HepG2 (cell line): Measurements from ENCODE around the gene CCND2. TPM values are rescaled to one million over a fixed set of nuclear protein-coding genes. Genes with fewer than 3 reads are reported as not detected.

Source experiments
- ATAC-seq: fragments of 200-7000 bp; cut with Tn5 transposase; 3 replicates; pipeline ENCODE4 v1.9.1; 2020; ENCODE audit warnings: mild to moderate bottlenecking, moderate library complexity
- BruUV-seq: library from RNA; stranded (reverse); fragments of 400-500 nt; replicated peaks from 2 replicates; lab custom pipeline; 2021; lab: Mats Ljungman, UMichigan
- CTCF ChIA-PET: fragments of 300-600 bp; formaldehyde crosslinking; extraction: SDS; loops from one replicate; lab custom pipeline; 2021; ENCODE audit warnings: low total read pairs, inconsistent platforms, low intra/inter-chr PET ratio; lab: Yijun Ruan, JAX
- POLR2A ChIA-PET: fragments of 350-600 bp; sonication (Branson Sonifier 250); formaldehyde crosslinking; loops from one replicate; lab custom pipeline; 2020; ENCODE audit warnings: antibody characterized with exemption, inconsistent platforms; lab: Yijun Ruan, JAX
- DNase-seq: peaks from one replicate; pipeline ENCODE4 v3.0.0-alpha.2; 2015; ENCODE audit warnings: low spot score
- FAIRE-seq: peaks from 3 replicates; lab custom pipeline; 2011; peaks lifted over from hg19 to GRCh38; lab: Jason Lieb, UNC
- H2AFZ ChIP-seq: one replicate; pipeline ENCODE4 v1.6.1; 2011; ENCODE audit warnings: low read length, inconsistent platforms
- H3K27ac ChIP-seq: fragments of 300-600 bp; 3 replicates; pipeline ENCODE4 v1.8.0; 2011; ENCODE audit warnings: mixed run types, mild to moderate bottlenecking, mixed read lengths, low read length, inconsistent platforms; ENCODE audit not compliant: insufficient read depth; ENCODE audit errors: extremely low read length
- H3K27me3 ChIP-seq, 2 experiments: fragments of 200-600 bp in 1 of 2; 2 replicates in 1 of 2; 3 replicates in 1 of 2; pipeline versions ENCODE4 v1.6.0 to v1.8.0; 2011; ENCODE audit warnings: low read length in 2 of 2, mild to moderate bottlenecking in 2 of 2, moderate library complexity in 2 of 2, inconsistent platforms in 1 of 2; ENCODE audit not compliant: insufficient read depth in 2 of 2, control insufficient read depth in 1 of 2
- H3K36me3 ChIP-seq, 2 experiments: fragments of 200-600 bp in 1 of 2; replicated peaks in 1 of 2; 2 replicates in 1 of 2; 3 replicates in 1 of 2; pipeline versions ENCODE4 v1.5.1 to v1.8.0; 2011; ENCODE audit warnings: low read length in 2 of 2, inconsistent platforms in 1 of 2; ENCODE audit not compliant: insufficient read depth in 2 of 2, control insufficient read depth in 1 of 2
- H3K4me1 ChIP-seq: 2 replicates; pipeline ENCODE4 v1.5.1; 2012; ENCODE audit warnings: low read length, inconsistent platforms; ENCODE audit not compliant: insufficient read depth
- H3K4me2 ChIP-seq: 2 replicates; pipeline ENCODE4 v1.6.0; 2011; ENCODE audit warnings: low read depth, low read length, inconsistent platforms
- H3K4me3 ChIP-seq, 3 experiments: fragments of 200-600 bp in 1 of 3; sonication (generic), shearing (Covaris generic) in 1 of 3; replicated peaks in 1 of 3; 2 replicates each; pipeline ENCODE4 v1.5.1; 2011 to 2016; ENCODE audit warnings: low read length in 3 of 3, inconsistent platforms in 2 of 3, low read depth in 2 of 3, mild to moderate bottlenecking in 2 of 3, control low read depth in 1 of 3, mixed read lengths in 1 of 3; ENCODE audit not compliant: insufficient read depth in 1 of 3
- H3K79me2 ChIP-seq: one replicate; pipeline ENCODE4 v1.6.1; 2011; ENCODE audit warnings: low read length, inconsistent platforms; ENCODE audit not compliant: insufficient read depth
- H3K9ac ChIP-seq: 2 replicates; pipeline ENCODE4 v1.6.0; 2011; ENCODE audit warnings: mild to moderate bottlenecking, low read depth, low read length, inconsistent platforms; ENCODE audit not compliant: insufficient read depth
- H3K9me3 ChIP-seq: 2 replicates; pipeline ENCODE4 v1.5.1; 2012; ENCODE audit warnings: mild to moderate bottlenecking, low read length
- H4K20me1 ChIP-seq: 2 replicates; pipeline ENCODE4 v1.6.0; 2011; ENCODE audit warnings: inconsistent platforms, mild to moderate bottlenecking, low read length, moderate library complexity; ENCODE audit not compliant: insufficient read depth
- DMAP1 ChIP-seq: IDR thresholded peaks from 2 replicates; pipeline ENCODE4 v1.6.1; 2016
- GMEB1 ChIP-seq: sonication (generic); formaldehyde crosslinking; IDR thresholded peaks from 2 replicates; pipeline ENCODE4 v1.5.1; 2020; ENCODE audit warnings: missing genetic modification reagents, mild to moderate bottlenecking, borderline replicate concordance
- HMG20B ChIP-seq: conservative IDR thresholded peaks from 2 replicates; pipeline ENCODE4 v1.6.1; 2016; ENCODE audit warnings: missing genetic modification reagents, missing compliant biosample characterization
- HNRNPLL ChIP-seq: fragments of 200-400 bp; formaldehyde crosslinking; IDR thresholded peaks from 2 replicates; pipeline ENCODE4 v1.6.1; 2017; ENCODE audit warnings: mild to moderate bottlenecking, low read depth, low read length; ENCODE audit not compliant: poor library complexity, severe bottlenecking
- KAT8 ChIP-seq: IDR thresholded peaks from 2 replicates; pipeline ENCODE4 v1.6.1; 2016; ENCODE audit warnings: missing genetic modification reagents, missing compliant biosample characterization
- KDM2A ChIP-seq: sonication (generic); formaldehyde crosslinking; IDR thresholded peaks from 2 replicates; pipeline ENCODE4 v1.4.0; 2020; ENCODE audit warnings: low read depth, missing genetic modification reagents, borderline replicate concordance
- RFXAP ChIP-seq: sonication (generic); formaldehyde crosslinking; IDR thresholded peaks from 2 replicates; pipeline ENCODE4 v1.4.0; 2020; ENCODE audit warnings: missing genetic modification reagents, borderline replicate concordance
- SNAPC2 ChIP-seq: sonication (generic); formaldehyde crosslinking; IDR thresholded peaks from 2 replicates; pipeline ENCODE4 v1.8.1; 2022; ENCODE audit warnings: mild to moderate bottlenecking, missing genetic modification reagents
- THAP9 ChIP-seq: sonication (generic); formaldehyde crosslinking; IDR thresholded peaks from 2 replicates; pipeline ENCODE4; 2020; ENCODE audit warnings: missing genetic modification reagents, mild to moderate bottlenecking, borderline replicate concordance
- ZBTB43 ChIP-seq: sonication (generic); formaldehyde crosslinking; conservative IDR thresholded peaks from 2 replicates; pipeline ENCODE4 v1.4.0; 2020; ENCODE audit warnings: missing genetic modification reagents
- ZMYM4 ChIP-seq: sonication (generic); formaldehyde crosslinking; IDR thresholded peaks from 2 replicates; pipeline ENCODE4 v1.8.1; 2023; ENCODE audit warnings: mild to moderate bottlenecking, missing genetic modification reagents
- ZNF143 ChIP-seq: sonication (generic); formaldehyde crosslinking; IDR thresholded peaks from 2 replicates; pipeline ENCODE4 v1.4.0; 2020; ENCODE audit warnings: missing genetic modification reagents
- ZNF230 ChIP-seq: sonication (generic); formaldehyde crosslinking; IDR thresholded peaks from 2 replicates; pipeline ENCODE4 v1.4.0; 2020; ENCODE audit warnings: mild to moderate bottlenecking, missing genetic modification reagents
- ZNF337 ChIP-seq: sonication (generic); formaldehyde crosslinking; IDR thresholded peaks from 2 replicates; pipeline ENCODE4 v1.5.1; 2020; ENCODE audit warnings: missing genetic modification reagents, low read depth, mild to moderate bottlenecking, borderline replicate concordance
- ZNF441 ChIP-seq: sonication (generic); formaldehyde crosslinking; IDR thresholded peaks from 2 replicates; pipeline ENCODE4 v1.7.0; 2021; ENCODE audit warnings: missing genetic modification reagents, borderline replicate concordance
- ZNF614 ChIP-seq: IDR thresholded peaks from 2 replicates; pipeline ENCODE4 v1.6.1; 2018; ENCODE audit warnings: missing biosample characterization, missing genetic modification reagents, inconsistent platforms, borderline replicate concordance
- ZNF780A ChIP-seq: sonication (generic); formaldehyde crosslinking; IDR thresholded peaks from 2 replicates; pipeline ENCODE4 v1.8.0; 2022; ENCODE audit warnings: mild to moderate bottlenecking, missing genetic modification reagents, moderate library complexity
- WGBS: methylation state at CpG from one replicate; pipeline ENCODE4 v1.1.6; 2017; ENCODE audit warnings: low lambda C conversion rate; 5-methylcytosine and 5-hydroxymethylcytosine counted together
- in situ Hi-C: cut with HindIII; loops from 2 replicates; pipeline ENCODE4 v1.10.0; 2017; ENCODE audit warnings: low pct_unique_long_range_greater_than_20kb; ENCODE audit not compliant: extremely low pct_ligation_motif_present
- intact Hi-C: fragments of 100-400 bp; cut with micrococcal nuclease; formaldehyde crosslinking; loops from one replicate; pipeline ENCODE4 v1.10.0; 2022; ENCODE audit not compliant: unreplicated experiment
- polyA plus RNA-seq, 8 experiments: library from polyadenylated mRNA; depleted of rRNA in 3 of 8; stranded (reverse) in 7 of 8; unstranded in 1 of 8; fragments of >200 nt; fragmentation: Illumina TruSeq in 4 of 8; extraction: Trizol in 4 of 8; gene quantifications; 2 replicates each; pipeline versions ENCODE4 v1.2.1 to v1.2.3, GENCODE V29; 2011 to 2016; ENCODE audit warnings: low read depth in 4 of 8, missing spikeins in 1 of 8, mixed read lengths in 1 of 8; ENCODE audit not compliant: insufficient read depth in 1 of 8
- total RNA-seq, 5 experiments: library from RNA; depleted of rRNA; stranded (reverse); fragments of >200 nt; fragmentation: Illumina TruSeq; extraction: Trizol; gene quantifications; 2 replicates each; pipeline ENCODE4 v1.2.3, GENCODE V29; 2016; ENCODE audit warnings: low read depth in 1 of 5

The CCND2 gene
- total and polyA plus RNA-seq, 2 of the 13 experiments (the other 11 are each of a cell fraction or from before 2014, with no cell fraction given) = 0.61 to 1.4 TPM

- Histone ChIP-seq H3K36me3 (no peaks in the 10 kb centered on the region), H3K79me2 (peaks cover 17% of the 10 kb centered on the region), H3K4me1 (peaks cover 31% of the 10 kb centered on the region), H3K9ac (peak within 1 kb of the TSS; percentile 88), H3K4me2 (peak within 1 kb of the TSS; percentile 98), H3K9me3 (no peaks in the 10 kb centered on the region), H3K27me3 (peaks cover 0 to under 1% of the 10 kb centered on the region in 2 experiments; a peak in 1 of 5 replicates), H3K27ac (peak within 1 kb of the TSS; percentile 72), H3K4me3 (peak within 1 kb of the TSS; percentile 86 to 90 (median 87)), H2AFZ (peak within 1 kb of the TSS; percentile 35), H4K20me1 (no peaks in the 10 kb centered on the region)
- peak; percentile 85 for DNase-seq
- WGBS = 0% methylated on average over 17 of the region's 76 CpGs
- ChIA-PET CTCF (interaction anchor here (0.7 kb wide), 1 partner anchor 14 kb away, joined by 3 read pairs; no protein-coding TSS in a partner anchor), POLR2A (interaction anchor here (0.7 kb wide), 1 partner anchor 241 kb away, joined by 3 read pairs; the partner anchor contains the start of gene DYRK4)
- intact Hi-C loops (no loop called here), in situ Hi-C loops (no loop called here)
- peak; percentile 61 for FAIRE-seq
- peak; percentile 99 for ATAC-seq
- BruUV-seq = TSS peak; percentile 81
- 0 out of 2 replicates have a peak, but pooled peaks have one; percentile 38 for TF ChIP-seq ZNF143 (CRISPR knock-in tag)
- TF ChIP-seq SNAPC2 = 0 out of 2 replicates have a peak, but pooled peaks have one; percentile 55
- 0 out of 2 replicates have a peak, but pooled peaks have one; percentile 2 for TF ChIP-seq ZNF614 (CRISPR knock-in tag)
- no peak for TF ChIP-seq ZNF780A (CRISPR knock-in tag)
- TF ChIP-seq ZNF441 (CRISPR knock-in tag) = no peak
- peak; percentile 83 for TF ChIP-seq KDM2A (CRISPR knock-in tag)
- TF ChIP-seq ZBTB43 (CRISPR knock-in tag) = 0 out of 2 replicates have a peak, but pooled peaks have one; percentile 38
- TF ChIP-seq ZMYM4 = peak; percentile 84
- 0 out of 2 replicates have a peak, but pooled peaks have one; percentile 30 for TF ChIP-seq ZNF337 (CRISPR knock-in tag)
- peak; percentile 82 for TF ChIP-seq HNRNPLL
- peak; percentile 23; the same call in 1 of the 2 replicates for TF ChIP-seq THAP9 (CRISPR knock-in tag)
- peak; percentile 29; the same call in 1 of the 2 replicates for TF ChIP-seq DMAP1 (CRISPR knock-in tag)
- peak; percentile 60 for TF ChIP-seq KAT8 (CRISPR knock-in tag)
- 0 out of 2 replicates have a peak, but pooled peaks have one; percentile 7 for TF ChIP-seq ZNF230 (CRISPR knock-in tag)
- TF ChIP-seq RFXAP (CRISPR knock-in tag) = peak; percentile 98
- peak; percentile 73 for TF ChIP-seq HMG20B (CRISPR knock-in tag)
- TF ChIP-seq GMEB1 (CRISPR knock-in tag) = no peak; the same call in 1 of the 2 replicates
These were observed 47.5 kb downstream of the CCND2 start, which contains the start of gene TIGAR for GRCh38 chr12:4320853-4321701. Gene TIGAR (plus strand): TSS chr12:4321213. CDS start chr12:4321272, 59 bp downstream.
